GM19240 (cell line): ENCODE results near the gene EMC9.

Source experiments
- DNase-seq: peaks from one replicate; pipeline ENCODE4 v3.0.0; 2011; ENCODE audit warnings: low spot score; ENCODE audit not compliant: insufficient read length

The EMC9 gene

DNA sequence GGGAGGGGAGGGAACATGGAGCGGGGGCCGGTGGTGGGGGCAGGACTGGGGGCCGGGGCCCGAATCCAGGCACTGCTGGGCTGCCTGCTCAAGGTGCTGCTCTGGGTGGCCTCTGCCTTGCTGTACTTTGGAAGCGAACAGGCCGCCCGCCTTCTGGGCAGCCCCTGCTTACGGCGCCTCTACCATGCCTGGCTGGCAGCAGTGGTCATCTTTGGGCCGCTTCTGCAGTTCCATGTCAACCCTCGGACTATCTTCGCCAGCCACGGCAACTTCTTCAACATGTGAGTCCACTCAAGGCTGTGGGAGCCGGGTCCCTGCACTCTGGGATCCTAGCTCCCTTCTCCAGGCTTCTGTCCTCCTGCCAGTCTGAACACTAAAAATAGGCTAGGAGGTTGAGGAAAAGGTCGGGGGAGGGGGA, 9.8 kb downstream of the EMC9 start:
- DNase-seq: no peak

DNA sequence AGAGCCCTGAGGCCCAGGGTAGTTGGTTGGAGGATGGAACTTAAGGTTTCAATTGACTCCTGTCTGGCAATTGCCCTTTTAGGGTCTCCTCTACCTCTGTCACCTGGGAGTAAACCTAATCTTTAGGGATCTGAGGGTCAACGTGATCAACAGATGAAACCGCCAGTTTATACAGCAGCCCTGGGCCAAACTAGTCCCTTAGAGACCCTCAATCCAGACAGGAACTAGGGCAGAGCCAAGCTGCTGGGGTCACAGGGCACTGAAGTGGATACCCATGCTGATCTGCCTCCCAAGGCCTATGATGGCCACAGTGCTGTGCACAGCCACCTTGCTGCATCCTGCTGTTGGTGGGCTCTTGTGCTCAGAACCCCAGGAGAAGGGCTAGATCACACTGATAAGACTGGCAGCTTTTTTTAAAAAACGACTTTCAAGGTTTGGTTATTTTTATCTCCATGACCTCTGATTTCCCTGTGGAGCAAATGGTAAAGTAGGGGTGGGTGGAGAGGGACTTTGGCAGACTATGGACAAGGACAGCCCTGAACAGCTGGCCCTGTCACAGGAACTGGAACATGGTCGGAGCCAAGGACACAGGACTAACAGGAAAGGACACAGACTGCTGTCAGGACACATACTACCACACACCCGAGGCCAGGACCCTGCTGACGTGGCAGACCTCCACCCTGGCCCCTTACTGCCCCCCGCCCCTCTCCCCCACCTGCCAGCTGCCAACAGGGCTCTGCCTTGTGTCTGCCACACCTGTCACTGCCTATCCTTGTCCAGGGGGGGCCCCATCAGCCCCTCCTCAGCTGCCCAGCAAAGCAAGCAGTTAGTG, 10.5 kb downstream of the EMC9 start:
- no peak for DNase-seq

DNA sequence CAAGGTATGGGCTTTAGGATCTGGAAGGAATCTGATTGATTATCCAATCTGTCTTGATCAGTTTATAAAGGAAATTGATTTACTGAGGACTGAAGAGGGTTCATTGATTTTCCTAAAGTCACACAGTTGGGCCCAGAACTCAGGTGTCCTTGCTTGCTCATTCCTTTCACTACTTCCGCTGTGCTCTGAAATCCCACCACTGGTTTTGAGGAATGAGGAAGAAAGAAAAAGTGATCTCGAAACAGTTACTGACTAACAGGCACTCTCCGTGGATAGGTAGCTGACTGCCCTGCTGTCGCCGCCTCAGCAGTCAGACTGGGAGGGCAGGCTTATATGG, 11.0 kb downstream of the EMC9 start, which contains the start of gene FITM1:
Gene FITM1 (plus strand): TSS at position 280 of the 337 bp plus-strand sequence. CDS start 905 bp downstream, outside the sequence.
- no peak for DNase-seq

DNA sequence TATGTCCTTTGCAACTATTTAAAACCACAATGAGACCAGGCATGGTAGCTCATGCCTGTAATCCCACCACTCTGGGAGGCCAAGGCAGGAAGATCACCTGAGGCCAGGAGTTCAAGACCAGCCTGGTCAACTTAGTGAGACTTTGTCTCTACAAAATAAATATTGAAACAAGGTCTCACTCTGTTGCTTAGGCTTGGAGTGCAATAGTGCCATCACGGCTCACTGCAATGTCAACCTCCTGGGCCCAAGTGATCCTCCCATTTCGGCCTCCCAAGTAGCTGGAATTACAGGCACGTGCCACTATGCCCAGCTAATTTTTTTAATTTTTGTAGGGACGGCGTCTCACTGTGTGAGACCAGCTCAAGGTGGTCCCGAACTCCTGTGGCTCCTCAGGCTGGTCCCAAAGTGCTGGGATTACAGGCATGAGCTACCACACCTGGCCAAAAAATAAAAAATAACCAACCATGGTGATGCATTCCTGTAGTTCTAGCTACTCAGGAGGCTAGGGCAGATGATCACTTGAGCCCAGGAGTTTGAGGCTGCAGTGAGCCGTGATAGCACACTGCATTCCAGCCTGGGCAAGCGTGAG, 11.9 kb downstream of the EMC9 start:
- no peak for DNase-seq

DNA sequence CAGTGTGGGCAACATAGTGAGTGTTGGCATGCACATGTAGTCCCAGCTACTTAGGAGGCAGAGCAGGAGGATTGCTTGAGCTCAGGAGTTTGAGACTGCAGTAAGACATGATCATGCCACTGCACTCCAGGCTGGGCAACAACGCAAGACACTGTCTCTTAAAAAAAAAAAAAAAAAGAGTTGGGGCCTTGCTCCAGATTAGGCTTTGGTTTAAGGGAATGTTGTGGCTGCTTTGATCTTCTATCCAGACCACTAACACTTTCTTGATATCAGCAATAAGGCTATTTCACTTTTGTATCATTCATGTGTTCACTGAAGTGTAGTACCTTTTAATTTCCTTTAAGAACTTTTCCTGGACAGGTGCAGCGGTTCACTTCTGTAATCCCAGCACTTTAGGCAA, 13.7 kb downstream of the EMC9 start:
- DNase-seq: no peak

DNA sequence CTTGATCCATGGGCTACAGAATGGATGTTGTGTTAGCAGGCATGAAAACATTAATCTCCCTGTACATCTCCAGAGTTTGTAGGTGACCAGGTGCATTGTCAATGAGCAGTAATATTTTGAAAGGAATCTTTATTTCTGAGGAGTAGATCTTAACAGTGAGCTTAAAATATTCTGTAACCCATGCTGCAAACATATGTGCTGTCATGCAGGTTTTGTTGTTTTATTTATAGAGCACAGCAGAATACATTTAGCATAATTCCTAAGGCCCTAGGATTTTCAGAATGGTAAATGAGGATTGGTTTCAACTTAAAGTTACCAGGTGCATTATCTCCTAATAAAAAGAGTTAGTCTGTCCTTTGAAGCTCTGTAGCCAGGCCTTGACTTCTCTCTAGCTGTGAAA, 14.5 kb downstream of the EMC9 start:
- DNase-seq: no peak

DNA sequence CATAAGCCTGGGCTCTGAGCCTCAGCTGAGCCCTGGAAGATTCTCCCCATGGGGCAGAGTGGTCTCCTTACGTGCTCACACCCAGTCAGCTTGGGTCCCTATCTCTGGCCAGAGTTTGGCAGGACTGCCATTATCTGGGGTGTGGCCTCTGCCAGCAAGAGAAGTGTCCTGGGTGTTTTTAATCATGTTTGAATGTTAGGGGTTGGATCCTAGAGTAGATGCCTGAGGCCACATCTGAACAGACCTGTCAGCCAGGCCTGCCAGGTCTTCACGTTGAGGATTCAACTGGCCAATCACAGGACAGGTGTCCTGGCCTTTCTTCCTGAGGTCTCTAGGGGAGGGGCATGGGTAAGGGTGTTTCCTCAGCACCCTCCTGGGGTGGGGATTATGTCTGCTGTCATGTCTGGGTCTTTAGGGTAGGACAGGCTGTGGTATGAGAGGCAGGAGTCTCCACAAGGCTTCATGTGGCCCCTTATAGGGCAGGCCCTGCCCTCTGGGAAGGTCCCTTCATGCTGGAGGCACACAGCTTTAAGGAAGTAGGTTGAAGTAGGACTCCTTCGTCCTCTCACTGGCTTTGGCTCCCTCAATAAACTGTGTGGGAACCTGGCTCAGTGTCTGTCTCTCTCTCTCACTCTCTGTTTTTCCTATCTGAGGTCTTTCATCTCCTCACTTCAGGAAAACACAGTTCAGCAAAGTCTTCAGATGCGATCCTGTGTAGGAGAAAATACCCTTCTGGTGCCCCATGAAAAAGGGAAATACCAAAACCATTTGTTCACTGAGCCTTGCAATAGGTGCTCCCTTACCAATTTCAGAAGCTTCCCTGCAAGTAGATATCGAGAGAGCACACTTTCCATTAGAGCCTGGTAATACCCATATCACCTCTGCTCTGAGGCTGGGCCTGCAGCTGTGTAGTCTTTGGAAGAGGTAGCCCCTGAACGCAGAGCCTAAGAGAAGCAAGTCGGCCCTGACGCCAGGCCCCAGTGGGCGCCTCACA, 17.7 kb downstream of the EMC9 start:
- DNase-seq: no peak

DNA sequence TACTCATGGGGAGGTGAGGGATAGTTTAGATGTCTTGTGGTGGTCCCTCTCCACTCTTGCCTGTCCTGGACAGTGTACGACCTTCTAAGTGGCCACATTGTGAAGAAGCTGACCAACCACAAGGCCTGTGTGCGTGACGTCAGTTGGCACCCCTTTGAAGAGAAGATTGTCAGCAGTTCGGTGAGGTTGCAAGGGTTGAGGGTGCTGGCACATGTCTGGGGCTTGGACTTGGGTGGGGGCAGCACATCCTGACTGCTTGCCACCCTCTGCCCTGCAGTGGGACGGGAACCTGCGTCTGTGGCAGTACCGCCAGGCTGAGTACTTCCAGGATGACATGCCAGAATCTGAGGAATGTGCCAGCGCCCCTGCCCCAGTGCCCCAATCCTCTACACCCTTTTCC, 18.5 kb downstream of the EMC9 start:
- no peak for DNase-seq

DNA sequence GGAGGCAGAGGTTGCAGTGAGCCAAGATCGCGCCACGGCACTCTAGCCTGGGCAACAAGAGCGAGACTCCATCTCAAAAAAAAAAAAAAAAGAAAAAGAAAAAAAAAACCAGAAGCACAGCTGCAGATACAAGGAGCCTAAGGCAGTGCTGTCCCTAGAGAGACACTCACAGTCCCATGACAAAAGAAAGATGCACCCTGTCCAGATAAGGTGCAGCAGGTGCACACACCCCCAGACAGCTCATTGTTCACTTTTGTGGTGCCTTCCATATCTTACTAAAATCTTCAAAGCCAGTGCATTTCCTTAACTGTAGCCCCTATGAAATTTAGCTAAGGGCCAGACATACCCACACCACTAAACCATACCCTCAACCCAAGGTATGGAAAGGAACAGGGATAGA, 19.0 kb downstream of the EMC9 start:
- DNase-seq: no peak

DNA sequence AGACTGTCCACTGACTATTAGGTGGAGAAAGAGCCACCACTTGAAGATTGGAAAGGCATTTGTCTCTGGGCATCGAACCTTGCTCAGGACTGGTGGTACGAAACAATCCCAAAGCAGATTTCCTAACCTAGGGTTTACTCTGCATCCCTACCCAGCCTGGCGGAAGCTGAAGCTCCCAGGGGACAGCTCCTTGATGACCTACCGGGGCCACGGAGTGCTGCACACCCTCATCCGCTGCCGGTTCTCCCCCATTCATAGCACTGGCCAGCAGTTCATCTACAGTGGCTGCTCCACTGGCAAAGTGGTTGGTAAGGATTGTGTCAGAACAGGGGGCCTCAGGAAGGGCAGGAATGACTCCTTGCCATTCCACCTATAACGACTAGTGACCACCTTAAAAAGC, 20.2 kb downstream of the EMC9 start:
- no peak for DNase-seq

DNA sequence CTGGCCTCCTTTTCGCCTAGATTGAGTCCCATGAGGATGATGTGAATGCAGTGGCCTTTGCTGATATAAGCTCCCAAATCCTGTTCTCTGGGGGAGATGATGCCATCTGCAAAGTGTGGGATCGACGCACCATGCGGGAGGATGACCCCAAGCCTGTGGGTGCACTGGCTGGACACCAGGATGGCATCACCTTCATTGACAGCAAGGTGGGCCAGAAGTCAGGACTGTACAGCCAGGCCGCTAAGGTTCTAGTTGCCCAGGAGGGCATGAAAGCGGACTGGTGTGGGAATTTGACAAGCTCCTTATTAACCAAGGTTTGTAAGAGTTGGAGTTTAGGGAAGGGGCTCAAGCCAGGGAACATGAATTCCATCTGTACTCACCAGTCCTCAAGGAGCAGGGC, 21.7 kb downstream of the EMC9 start:
- no peak for DNase-seq

DNA sequence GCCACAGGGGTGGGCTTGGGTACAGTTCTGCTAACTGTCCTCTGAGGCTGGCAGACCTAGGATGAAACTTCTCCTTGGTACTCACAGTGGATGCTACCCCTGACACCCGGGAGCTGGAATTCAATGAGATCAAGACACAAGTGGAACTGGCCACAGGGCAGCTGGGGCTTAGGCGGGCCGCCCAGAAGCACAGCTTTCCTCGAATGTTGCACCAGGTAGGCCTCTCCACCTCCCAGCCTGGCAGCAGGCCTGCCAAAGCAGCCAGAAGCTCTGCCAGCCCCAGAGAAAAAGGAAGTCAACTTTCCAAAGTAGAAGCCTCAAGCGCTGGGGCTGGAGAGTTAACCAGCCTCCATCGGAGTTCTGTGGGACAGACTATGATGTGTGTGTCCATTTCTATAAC, 24.2 kb downstream of the EMC9 start:
- no peak for DNase-seq

DNA sequence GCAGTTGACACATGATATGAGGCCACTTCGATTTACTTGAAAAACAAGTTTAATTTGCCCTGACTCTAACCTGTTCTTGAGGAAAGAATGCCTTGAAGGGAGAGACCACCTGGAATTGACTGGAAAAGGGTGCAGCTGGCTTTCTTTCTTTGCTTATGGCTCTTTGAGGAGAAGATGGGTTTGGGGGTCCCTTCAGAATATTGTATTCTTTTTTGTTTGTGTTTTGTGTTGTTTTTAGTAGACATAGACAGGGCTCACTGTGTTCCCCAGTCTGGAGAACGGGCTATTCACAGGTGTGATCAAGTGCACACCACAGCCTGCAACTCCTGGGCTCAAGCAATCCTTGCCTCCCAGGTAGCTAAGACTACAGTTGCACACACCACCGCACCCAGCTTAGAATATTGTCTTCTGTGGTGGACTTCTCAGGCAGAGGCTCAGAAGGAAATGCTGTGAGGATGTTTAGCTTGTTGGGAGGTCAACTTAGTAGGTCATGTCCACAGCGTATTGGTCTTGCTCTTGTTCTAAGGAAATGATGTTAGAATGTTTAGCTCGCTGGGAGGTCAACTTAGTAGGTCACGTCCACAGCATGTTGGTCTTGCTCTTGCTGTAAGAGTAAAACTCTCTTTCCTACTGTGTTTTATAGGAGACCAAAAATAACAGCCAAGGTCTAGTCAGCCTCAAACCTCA, 25.1 kb downstream of the EMC9 start:
- no peak for DNase-seq

DNA sequence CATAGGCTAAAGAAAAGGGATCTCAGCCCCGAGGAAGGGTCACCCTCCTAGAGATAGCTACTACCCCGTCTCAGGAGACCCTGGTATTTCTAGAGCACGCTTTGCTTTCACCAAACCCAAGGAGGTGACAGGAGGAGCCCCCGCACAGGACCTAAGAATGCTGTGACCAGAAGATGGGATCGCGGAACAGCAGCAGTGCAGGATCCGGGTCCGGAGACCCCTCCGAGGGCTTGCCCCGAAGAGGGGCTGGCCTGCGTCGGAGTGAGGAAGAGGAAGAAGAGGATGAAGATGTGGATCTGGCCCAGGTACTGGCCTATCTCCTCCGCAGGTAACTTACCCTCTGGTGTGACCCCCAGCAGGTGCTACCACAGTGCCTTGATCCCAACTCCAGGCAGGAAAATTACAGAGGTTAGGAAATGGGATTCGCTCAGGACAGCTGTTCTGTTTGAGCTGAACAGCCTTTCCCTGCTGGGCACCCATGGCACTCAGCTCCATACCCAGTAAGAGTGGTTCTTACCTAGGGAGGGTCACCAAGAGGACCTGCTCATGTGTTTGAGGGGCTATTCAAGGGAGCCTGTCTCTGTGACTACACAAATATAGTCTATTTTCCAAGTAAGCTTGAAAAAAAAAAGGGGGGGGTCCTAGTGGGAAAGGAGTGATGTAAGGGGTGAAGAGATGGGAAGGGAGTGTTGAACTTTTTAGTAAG, 25.8 kb downstream of the EMC9 start:
- DNase-seq: no peak

DNA sequence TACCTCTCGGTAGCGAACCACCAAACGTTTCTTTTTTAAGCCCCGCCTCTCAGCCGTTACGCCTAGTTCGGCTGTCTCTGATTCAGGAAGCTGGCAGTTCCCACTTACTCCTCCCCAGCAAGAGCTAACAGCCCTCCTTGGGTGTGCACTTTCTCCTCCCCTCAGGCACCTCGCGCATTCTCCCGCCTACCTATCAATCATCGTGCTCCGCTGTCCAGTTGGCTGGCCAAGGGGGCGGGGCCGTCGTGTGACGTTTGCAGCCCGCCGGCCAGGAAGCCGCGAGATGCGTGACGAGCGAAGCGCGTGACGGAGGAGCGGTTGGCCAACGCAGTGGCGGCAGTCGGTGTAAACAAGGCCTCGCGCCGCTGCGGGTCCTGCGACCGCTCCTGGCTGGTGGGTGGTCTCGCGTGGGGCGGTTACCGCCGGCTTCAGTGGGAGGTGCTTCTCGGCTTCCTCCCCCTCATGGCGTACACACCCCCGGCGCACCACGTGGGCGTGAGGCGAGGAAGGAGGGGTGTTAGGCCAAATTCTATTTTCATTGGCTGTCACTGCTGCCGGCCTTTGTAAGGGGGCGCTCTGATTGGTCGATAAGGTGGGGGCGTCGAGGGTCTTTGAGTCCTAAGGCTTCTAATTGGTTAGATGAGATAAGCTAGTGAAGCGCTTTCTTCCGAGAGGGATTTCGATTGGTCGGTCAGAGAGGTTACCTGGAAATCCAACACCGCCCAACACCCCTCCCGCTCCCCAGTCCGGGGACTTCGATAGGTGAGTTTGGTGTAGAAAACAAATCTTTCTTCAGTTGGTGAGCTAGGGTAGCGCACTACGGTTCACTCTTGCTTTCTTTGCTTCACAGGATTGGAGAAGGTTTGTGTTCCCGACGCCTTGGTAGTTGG, 26.6 kb downstream of the EMC9 start, which contains the start of the genes DCAF11 and NRL:
Gene DCAF11 (plus strand): TSS at position 246 of the 890 bp plus-strand sequence. CDS start 818 bp downstream, outside the sequence.
Gene NRL (minus strand): TSS at position 418 of the 890 bp plus-strand sequence. CDS start 32,101 bp downstream, outside the sequence.
- peak; percentile 91 for DNase-seq

DNA sequence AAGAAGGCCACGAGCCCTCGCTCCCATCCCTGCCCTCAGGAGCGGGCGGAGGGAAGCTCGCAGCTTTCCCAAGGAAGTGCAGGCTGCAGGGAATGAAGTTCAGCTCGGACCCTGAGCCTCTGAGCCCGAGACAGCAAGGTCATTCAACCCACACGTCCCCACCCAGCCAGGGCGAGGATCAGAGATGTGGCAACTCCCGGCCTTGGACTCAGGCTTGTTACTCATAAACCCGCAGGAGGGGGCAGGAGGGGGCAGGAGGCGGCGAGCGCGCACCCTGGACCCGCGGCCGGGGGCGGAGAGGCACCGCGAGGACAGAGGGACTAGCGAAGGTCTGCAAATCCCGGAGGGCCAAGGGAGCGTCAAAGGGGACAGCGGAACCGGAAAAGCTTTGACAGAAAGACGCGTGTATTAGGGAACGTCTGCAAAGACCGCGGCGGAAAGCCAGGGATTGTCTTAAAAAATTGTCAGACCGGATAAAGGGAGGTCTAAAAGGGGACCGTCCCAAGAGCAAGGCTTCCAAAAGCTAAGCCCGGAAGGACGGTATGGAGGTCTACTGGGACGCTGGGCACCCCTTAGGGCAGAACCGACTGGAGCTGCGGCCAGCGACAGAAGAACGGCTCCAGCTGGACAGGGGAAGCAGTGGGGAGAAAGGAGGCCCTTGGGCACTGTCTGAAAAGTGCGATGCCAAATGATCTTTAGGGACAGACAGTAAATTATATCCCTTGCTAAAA, 27.4 kb downstream of the EMC9 start:
- peak; percentile 46 for DNase-seq

DNA sequence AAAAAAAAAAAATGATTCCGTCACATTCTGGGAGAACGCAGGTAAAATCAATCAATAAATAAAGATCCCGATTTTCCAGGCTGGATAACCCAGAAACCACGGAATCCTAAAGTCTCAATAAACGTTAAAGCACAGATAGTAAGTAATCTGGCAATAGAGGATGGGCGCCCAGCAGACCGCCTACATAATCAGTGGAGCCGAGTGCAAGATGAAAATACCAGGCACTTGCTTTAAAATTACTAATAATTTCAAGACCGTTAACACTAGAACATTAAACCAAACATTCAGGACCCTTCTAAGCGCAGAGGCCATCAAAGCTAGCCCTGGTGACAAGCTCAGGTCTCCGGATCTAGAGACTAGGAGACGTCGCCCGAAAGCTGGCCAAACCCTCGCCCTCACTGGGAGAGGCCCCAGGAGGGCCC, 28.0 kb downstream of the EMC9 start:
- no peak for DNase-seq

DNA sequence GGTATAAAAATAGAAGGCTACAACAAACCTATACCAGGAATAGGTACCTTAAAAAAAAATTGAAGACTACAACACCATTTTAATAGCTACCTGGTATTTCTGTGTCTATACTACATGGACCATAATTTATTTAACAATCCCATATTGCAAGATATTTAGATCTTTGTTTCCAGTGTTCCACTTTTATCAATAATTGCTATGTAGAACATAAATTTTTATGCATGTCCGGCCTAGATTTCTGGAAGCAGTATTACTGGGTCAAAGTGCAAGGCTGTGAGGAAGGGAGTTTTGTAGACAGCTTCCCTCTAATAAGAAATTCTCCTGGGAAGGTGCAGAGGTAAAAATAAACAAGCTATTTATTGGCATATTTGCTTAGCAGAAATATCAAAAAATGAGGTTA, 30.9 kb downstream of the EMC9 start:
- no peak for DNase-seq

DNA sequence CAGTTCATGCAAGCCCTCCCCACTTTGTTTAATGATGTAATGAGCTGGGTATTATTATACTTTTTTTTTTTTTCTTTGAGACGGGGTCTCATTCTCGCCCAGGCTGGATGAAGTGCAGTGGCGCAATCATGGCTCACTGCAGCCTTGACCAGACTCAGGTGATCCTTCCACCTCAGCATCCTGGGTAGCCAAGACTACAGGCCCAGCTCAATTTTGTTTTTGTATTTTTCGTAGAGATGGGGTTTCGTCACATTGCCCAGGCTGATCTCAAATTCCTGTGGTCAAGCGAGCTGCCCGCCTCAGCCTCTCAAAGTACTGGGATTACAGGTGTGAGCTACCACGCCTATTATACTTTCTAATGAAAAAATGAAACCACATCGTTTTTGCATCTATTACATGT, 31.3 kb downstream of the EMC9 start:
- DNase-seq: no peak
